WERI-Rb-1 (cell line): Measurements from ENCODE around the gene NACC2.

Source experiments
- DNase-seq: peaks from one replicate; pipeline ENCODE4 v3.0.0-alpha.2; 2020
- H3K27ac ChIP-seq: fragments of 250-450 bp; sonication (Bioruptor Pico); 2 replicates; pipeline ENCODE4 v1.5.1; 2020; ENCODE audit warnings: mild to moderate bottlenecking, moderate library complexity
- H3K27me3 ChIP-seq: fragments of 250-450 bp; sonication (Bioruptor Pico); 2 replicates; pipeline ENCODE4 v1.5.1; 2021; ENCODE audit warnings: mild to moderate bottlenecking, low read depth, moderate library complexity; ENCODE audit not compliant: insufficient read depth, severe bottlenecking
- H3K36me3 ChIP-seq: fragments of 250-450 bp; sonication (Bioruptor Pico); 2 replicates; pipeline ENCODE4 v1.5.1; 2020; ENCODE audit warnings: mild to moderate bottlenecking, moderate library complexity
- H3K4me3 ChIP-seq: 2 replicates; pipeline ENCODE4 v1.5.1; 2011; ENCODE audit warnings: low read depth, mild to moderate bottlenecking, control low read depth, low read length
- H3K9me3 ChIP-seq: fragments of 250-450 bp; sonication (Bioruptor Pico); 2 replicates; pipeline ENCODE4 v1.5.1; 2021; ENCODE audit warnings: mild to moderate bottlenecking, moderate library complexity; ENCODE audit not compliant: severe bottlenecking
- CTCF ChIP-seq: IDR thresholded peaks from 2 replicates; pipeline ENCODE4 v1.5.1; 2011; ENCODE audit warnings: low read depth, mild to moderate bottlenecking, control low read depth, inconsistent platforms, low read length

Gene NACC2

GRCh38 chr9:136093995-136094881, 851 bp downstream of the NACC2 start:
- H3K9me3 ChIP-seq: no peaks in the 10 kb centered on the region
- peak; percentile 67 for DNase-seq
- no peaks in the 10 kb centered on the region for H3K27me3 ChIP-seq
- no peaks in the 10 kb centered on the region; the same call in 1 of the 2 replicates for H3K36me3 ChIP-seq
- no peak for TF ChIP-seq CTCF
- peak overlapping the region; percentile 53 for H3K4me3 ChIP-seq
- peak overlapping the region; percentile 39 for H3K27ac ChIP-seq

GRCh38 chr9:136093346-136093986, 1.6 kb downstream of the NACC2 start:
- Histone ChIP-seq H3K9me3 (no peaks in the 10 kb centered on the region), H3K4me3 (no peak overlapping the region; the same call in 1 of the 2 replicates), H3K36me3 (no peaks in the 10 kb centered on the region; the same call in 1 of the 2 replicates), H3K27ac (peak overlapping the region; percentile 39), H3K27me3 (no peaks in the 10 kb centered on the region)
- TF ChIP-seq CTCF: no peak
- peak; percentile 54 for DNase-seq

- Histone ChIP-seq H3K27ac (no peak overlapping the region), H3K9me3 (no peaks in the 10 kb centered on the region), H3K36me3 (no peaks in the 10 kb centered on the region; the same call in 1 of the 2 replicates), H3K27me3 (no peaks in the 10 kb centered on the region), H3K4me3 (no peak overlapping the region)
- no peak for DNase-seq
- TF ChIP-seq CTCF: peak; percentile 37; the same call in 1 of the 2 replicates
These were observed 2.3 kb downstream of the NACC2 start for GRCh38 chr9:136092741-136093140.

- DNase-seq: no peak
- Histone ChIP-seq H3K4me3 (no peak overlapping the region), H3K36me3 (no peaks in the 10 kb centered on the region; the same call in 1 of the 2 replicates), H3K27ac (peak overlapping the region; percentile 37; the same call in 1 of the 2 replicates), H3K9me3 (no peaks in the 10 kb centered on the region), H3K27me3 (no peaks in the 10 kb centered on the region)
- TF ChIP-seq CTCF: peak; percentile 32; the same call in 1 of the 2 replicates
These were observed 2.8 kb downstream of the NACC2 start for GRCh38 chr9:136092353-136092650.

- TF ChIP-seq CTCF: no peak
- Histone ChIP-seq H3K36me3 (no peaks in the 10 kb centered on the region; the same call in 1 of the 2 replicates), H3K27ac (peak overlapping the region; percentile 37; the same call in 1 of the 2 replicates), H3K4me3 (no peak overlapping the region), H3K27me3 (no peaks in the 10 kb centered on the region), H3K9me3 (no peaks in the 10 kb centered on the region)
- DNase-seq: no peak
These were observed 3.3 kb downstream of the NACC2 start for GRCh38 chr9:136091582-136092352.
